Measurements from ENCODE around the gene CA5A.

GRCh38 chr16:87855852-87856715 lies 80.2 kb downstream of the CA5A start:
- TF ChIP-seq, protein P1, sequence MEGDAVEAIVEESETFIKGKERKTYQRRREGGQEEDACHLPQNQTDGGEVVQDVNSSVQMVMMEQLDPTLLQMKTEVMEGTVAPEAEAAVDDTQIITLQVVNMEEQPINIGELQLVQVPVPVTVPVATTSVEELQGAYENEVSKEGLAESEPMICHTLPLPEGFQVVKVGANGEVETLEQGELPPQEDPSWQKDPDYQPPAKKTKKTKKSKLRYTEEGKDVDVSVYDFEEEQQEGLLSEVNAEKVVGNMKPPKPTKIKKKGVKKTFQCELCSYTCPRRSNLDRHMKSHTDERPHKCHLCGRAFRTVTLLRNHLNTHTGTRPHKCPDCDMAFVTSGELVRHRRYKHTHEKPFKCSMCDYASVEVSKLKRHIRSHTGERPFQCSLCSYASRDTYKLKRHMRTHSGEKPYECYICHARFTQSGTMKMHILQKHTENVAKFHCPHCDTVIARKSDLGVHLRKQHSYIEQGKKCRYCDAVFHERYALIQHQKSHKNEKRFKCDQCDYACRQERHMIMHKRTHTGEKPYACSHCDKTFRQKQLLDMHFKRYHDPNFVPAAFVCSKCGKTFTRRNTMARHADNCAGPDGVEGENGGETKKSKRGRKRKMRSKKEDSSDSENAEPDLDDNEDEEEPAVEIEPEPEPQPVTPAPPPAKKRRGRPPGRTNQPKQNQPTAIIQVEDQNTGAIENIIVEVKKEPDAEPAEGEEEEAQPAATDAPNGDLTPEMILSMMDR (IDR thresholded peaks at IDR 0.05): no peak
- TF ChIP-seq POLR2A (IDR thresholded peaks at IDR 0.05) (no peak), POLR2AphosphoS5 (IDR thresholded peaks at IDR 0.05) (peak; percentile 48 to 74 (median 65)), EP300 (IDR thresholded peaks at IDR 0.05) (peak; percentile 4 to 90 (median 48))

Data from sigmoid colon (tissue), 4 donors.